ENCODE data around the gene GHRHR. TPM values are rescaled to one million over a fixed set of nuclear protein-coding genes. Genes with fewer than 3 reads are reported as not detected.

GHRHR gene
- polyA plus RNA-seq, 3 donors, result not detected

GRCh38 chr7:30977896-30978564 is 14.3 kb downstream of the GHRHR start:
- intact Hi-C loops (cut with micrococcal nuclease), result no loop called here
- H3K4me1 ChIP-seq (ENCODE audit: control insufficient read depth in 1 of 2, insufficient read depth in 2 of 2, low read length in 2 of 2), result no peaks in the 10 kb centered on the region
- no peaks in the 10 kb centered on the region for H3K9me3 Mint-ChIP-seq
- H3K27ac Mint-ChIP-seq, result no peak overlapping the region
- no peaks in the 10 kb centered on the region for H3K4me1 Mint-ChIP-seq
- H3K4me3 Mint-ChIP-seq, result no peak overlapping the region
- no peak overlapping the region for H2AFZ ChIP-seq (ENCODE audit: insufficient read depth, low read depth, low read length, poor library complexity, severe bottlenecking)
- no peaks in the 10 kb centered on the region for H3K36me3 Mint-ChIP-seq
- H3K4me3 ChIP-seq (replicated peaks in 1 of 3; ENCODE audit: low read depth in 2 of 3, low read length in 3 of 3), result no peak overlapping the region
- no peak for TF ChIP-seq CTCF (IDR thresholded peaks at IDR 0.05)
- peaks cover 1 to 17% (median 10%) of the 10 kb centered on the region in 3 donors for H3K27me3 Mint-ChIP-seq (ENCODE audit: low read depth in 3 of 3)
- H3K79me2 ChIP-seq (ENCODE audit: insufficient read depth, low read length), result no peaks in the 10 kb centered on the region
- H3K9me3 ChIP-seq (replicated peaks in 1 of 2; ENCODE audit: control insufficient read depth in 1 of 2, insufficient read depth in 1 of 2, low read length in 2 of 2), result no peaks in the 10 kb centered on the region
- H3K27me3 ChIP-seq (ENCODE audit: control insufficient read depth in 2 of 2, insufficient read depth in 2 of 2, low read length in 2 of 2), result no peaks in the 10 kb centered on the region
- DNase-seq, result no peak
- H3K27ac ChIP-seq (ENCODE audit: low read depth in 1 of 2, low read length in 2 of 2), result no peak overlapping the region
- no peak overlapping the region for H3K9ac ChIP-seq (ENCODE audit: insufficient read depth, low read length, poor library complexity, severe bottlenecking)
- H4K20me1 ChIP-seq (ENCODE audit: insufficient read depth, low read length), result no peaks in the 10 kb centered on the region
- H3K4me2 ChIP-seq (replicated peaks; ENCODE audit: extremely low read depth, low read length, poor library complexity, severe bottlenecking), result no peak overlapping the region
- WGBS (ENCODE audit: insufficient coverage), result 41% methylated on average over 7 of the region's 9 CpGs
- no peaks in the 10 kb centered on the region for H3K36me3 ChIP-seq (replicated peaks in 1 of 2; ENCODE audit: control insufficient read depth in 1 of 2, insufficient read depth in 2 of 2, low read length in 2 of 2)

- WGBS (ENCODE audit: insufficient coverage), result 81% methylated on average over 11 of the region's 11 CpGs
- no peak overlapping the region for H3K4me3 Mint-ChIP-seq
Measured at GRCh38 chr7:30979027-30979426, 15.3 kb downstream of the GHRHR start.

More at GRCh38 chr7:30979027-30979426, 15.3 kb downstream of the GHRHR start:
- Histone ChIP-seq H2AFZ (ENCODE audit: insufficient read depth, low read depth, low read length, poor library complexity, severe bottlenecking) (no peak overlapping the region), H3K27ac (ENCODE audit: low read depth in 1 of 2, low read length in 2 of 2) (no peak overlapping the region), H3K9me3 (replicated peaks in 1 of 2; ENCODE audit: control insufficient read depth in 1 of 2, insufficient read depth in 1 of 2, low read length in 2 of 2) (no peaks in the 10 kb centered on the region), H3K36me3 (replicated peaks in 1 of 2; ENCODE audit: control insufficient read depth in 1 of 2, insufficient read depth in 2 of 2, low read length in 2 of 2) (no peaks in the 10 kb centered on the region), H3K4me3 (replicated peaks in 1 of 3; ENCODE audit: low read depth in 2 of 3, low read length in 3 of 3) (no peak overlapping the region), H3K4me1 (ENCODE audit: control insufficient read depth in 1 of 2, insufficient read depth in 2 of 2, low read length in 2 of 2) (no peaks in the 10 kb centered on the region), H4K20me1 (ENCODE audit: insufficient read depth, low read length) (no peaks in the 10 kb centered on the region), H3K4me2 (replicated peaks; ENCODE audit: extremely low read depth, low read length, poor library complexity, severe bottlenecking) (no peak overlapping the region), H3K27me3 (ENCODE audit: control insufficient read depth in 2 of 2, insufficient read depth in 2 of 2, low read length in 2 of 2) (peaks cover 0 to 1% of the 10 kb centered on the region in 2 donors), H3K9ac (ENCODE audit: insufficient read depth, low read length, poor library complexity, severe bottlenecking) (no peak overlapping the region), H3K79me2 (ENCODE audit: insufficient read depth, low read length) (no peaks in the 10 kb centered on the region)
- Mint-ChIP-seq H3K27me3 (ENCODE audit: low read depth in 3 of 3) (peaks cover 2 to 21% (median 12%) of the 10 kb centered on the region in 3 donors), H3K27ac (no peak overlapping the region), H3K9me3 (no peaks in the 10 kb centered on the region), H3K36me3 (no peaks in the 10 kb centered on the region), H3K4me1 (peaks cover 2% of the 10 kb centered on the region)
- no peak for DNase-seq
- TF ChIP-seq CTCF (IDR thresholded peaks at IDR 0.05), result no peak
- intact Hi-C loops (cut with micrococcal nuclease), result no loop called here

All from CD14-positive monocyte (primary cell).